HPDE6-E6E7 (cell line): ENCODE results near the gene PRRT1B.
"Not testable (repeated sequence)": the region's sequence is repeated elsewhere in the genome, so short reads cannot be mapped to it uniquely, and the experiment has no call there.

ENCODE experiments used
- DNase-seq: peaks from one replicate; pipeline ENCODE4 v3.0.0; 2011; ENCODE audit warnings: missing footprints; ENCODE audit errors: extremely low spot score

The PRRT1B gene

GRCh38 chr9:131550465-131550864 lies 5.1 kb downstream of the PRRT1B start:
- not testable (repeated sequence) for DNase-seq

- DNase-seq: no peak
These were observed 6.7 kb downstream of the PRRT1B start for GRCh38 chr9:131552030-131552429.

GRCh38 chr9:131554087-131554842 lies 8.9 kb downstream of the PRRT1B start:
- DNase-seq: no peak

- DNase-seq: no peak
These were observed 9.6 kb downstream of the PRRT1B start for GRCh38 chr9:131554843-131555351.

GRCh38 chr9:131555841-131556673 lies 10.7 kb downstream of the PRRT1B start:
- no peak for DNase-seq

GRCh38 chr9:131557855-131558548 lies 12.7 kb downstream of the PRRT1B start:
- DNase-seq: no peak

- DNase-seq: no peak
These were observed 14.2 kb downstream of the PRRT1B start for GRCh38 chr9:131559421-131560000.

- DNase-seq: no peak
These were observed 17.0 kb downstream of the PRRT1B start for GRCh38 chr9:131562032-131562959.

GRCh38 chr9:131565369-131565768 lies 20.0 kb downstream of the PRRT1B start:
- no peak for DNase-seq

GRCh38 chr9:131566158-131566557 lies 20.8 kb downstream of the PRRT1B start:
- no peak for DNase-seq

GRCh38 chr9:131567910-131568309 lies 22.6 kb downstream of the PRRT1B start:
- no peak for DNase-seq

- DNase-seq: no peak
These were observed 29.7 kb downstream of the PRRT1B start for GRCh38 chr9:131574730-131575640.

GRCh38 chr9:131575946-131576853 lies 30.9 kb downstream of the PRRT1B start:
- no peak for DNase-seq

GRCh38 chr9:131577005-131578000 lies 32.0 kb downstream of the PRRT1B start:
- no peak for DNase-seq

GRCh38 chr9:131578021-131578420 lies 32.7 kb downstream of the PRRT1B start:
- no peak for DNase-seq

GRCh38 chr9:131578731-131579504 lies 33.6 kb downstream of the PRRT1B start:
- DNase-seq: no peak
